ENCODE measurements around the gene CPNE4. TPM values are rescaled to one million over a fixed set of nuclear protein-coding genes. Genes with fewer than 3 reads are reported as not detected.

Gene CPNE4
- total and polyA plus RNA-seq, 9 of the 15 experiments (the other 6 are each of a cell fraction or from before 2014, with no cell fraction given), result not detected

DNA sequence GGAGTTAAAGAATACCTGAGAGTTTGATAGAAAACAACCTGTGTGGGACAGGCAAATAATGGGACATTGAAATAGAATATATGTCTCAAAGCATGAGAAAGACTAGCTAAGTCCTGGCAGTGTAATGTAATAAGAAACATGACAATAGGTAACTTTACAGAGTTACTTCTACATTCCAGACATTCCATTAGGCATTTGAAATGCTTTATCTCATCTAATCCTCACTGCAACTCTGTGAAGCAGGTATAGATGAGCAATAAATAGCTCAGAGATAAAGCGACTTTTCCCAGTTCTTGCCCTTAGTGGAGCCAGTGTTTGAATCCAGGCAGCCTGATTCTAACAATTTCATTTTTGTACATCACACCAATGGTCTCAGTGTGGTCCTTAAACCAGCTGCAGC lies 76.8 kb downstream of the CPNE4 start:
- Histone ChIP-seq H3K4me1 (replicated peaks in 1 of 2; ENCODE audit: control insufficient read depth in 2 of 2, insufficient read depth in 2 of 2, low read length in 2 of 2) (no peaks in the 10 kb centered on the region), H3K27me3 (ENCODE audit: control insufficient read depth in 2 of 2, insufficient read depth in 2 of 2, low read length in 2 of 2) (no peaks in the 10 kb centered on the region), H3K4me2 (ENCODE audit: insufficient read depth, low read length) (no peak overlapping the region), H4K20me1 (replicated peaks; ENCODE audit: control insufficient read depth, insufficient read depth, low read length) (no peaks in the 10 kb centered on the region), H3K79me2 (ENCODE audit: control insufficient read depth, insufficient read depth, low read length) (no peaks in the 10 kb centered on the region), H3K9ac (ENCODE audit: insufficient read depth in 1 of 2, low read depth in 2 of 2, low read length in 2 of 2) (no peak overlapping the region), H3K4me3 (no peak overlapping the region), H3K9me3 (replicated peaks; ENCODE audit: control insufficient read depth, insufficient read depth, low read depth, low read length) (no peaks in the 10 kb centered on the region), H3K9me1 (ENCODE audit: control insufficient read depth, insufficient read depth, low read length) (no peaks in the 10 kb centered on the region), H2AFZ (ENCODE audit: low read depth, low read length) (no peak overlapping the region), H3K36me3 (ENCODE audit: control insufficient read depth, insufficient read depth, low read length) (no peaks in the 10 kb centered on the region), H3K27ac (ENCODE audit: extremely low read depth, low read depth, low read length) (no peak overlapping the region)
- DNase-seq (ENCODE audit: extremely low read depth in 1 of 4, low spot score in 3 of 4) (no peak), FAIRE-seq (no peak), ATAC-seq (no peak)
- TF ChIP-seq GATA2 (CRISPR knock-in tag; IDR thresholded peaks at IDR 0.05) (no peak), TOE1 (IDR thresholded peaks at IDR 0.05; ENCODE audit: borderline replicate concordance) (no peak), TOE1 (CRISPR knock-in tag; IDR thresholded peaks at IDR 0.05; ENCODE audit: borderline replicate concordance, low read depth) (no peak), PHF20 (IDR thresholded peaks at IDR 0.05; ENCODE audit: partially characterized antibody) (no peak), KDM1A (IDR thresholded peaks at IDR 0.05) (no peak)
- CTCF ChIA-PET (ENCODE audit: low intra/inter-chr PET ratio), result no interaction called here
- 0% methylated on average over 1 of the region's 1 CpG for WGBS (ENCODE audit: insufficient coverage, low coverage, missing lambda C conversion rate)
- POLR2A ChIA-PET, result interaction anchor here (0.8 kb wide), 1 partner anchor 15 kb away, joined by 7 read pairs; no protein-coding TSS in a partner anchor
- BruUV-seq (replicated peaks), result no TSS peak
- intact Hi-C loops (cut with micrococcal nuclease), result no loop called here
- in situ Hi-C loops (cut with MboI), result no loop called here

DNA sequence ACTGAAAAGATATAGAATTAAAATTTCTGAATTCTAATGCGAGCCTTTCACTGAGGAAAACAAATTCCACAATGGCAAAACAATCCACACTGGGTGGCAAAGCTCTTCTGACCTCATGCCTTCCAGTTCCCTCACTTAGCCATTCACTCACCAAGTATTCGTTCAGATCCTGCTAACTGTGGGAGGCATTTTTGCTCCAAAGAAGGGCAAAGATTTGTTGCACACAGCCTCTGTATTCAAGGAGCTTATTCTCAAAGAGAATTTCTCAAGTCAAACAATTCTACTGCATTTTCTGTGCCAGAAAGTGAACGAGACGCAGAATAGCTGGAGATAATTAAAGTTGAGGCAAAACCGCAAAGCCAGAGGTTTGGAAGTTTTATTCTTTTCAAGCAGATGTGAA lies 77.3 kb downstream of the CPNE4 start:
- FAIRE-seq, result no peak
- no peak for TF ChIP-seq ZNF41 (CRISPR knock-in tag; conservative IDR thresholded peaks at IDR 0.05)
- TF ChIP-seq FOXA3 (CRISPR knock-in tag; conservative IDR thresholded peaks at IDR 0.05 in 1 of 2, IDR thresholded peaks at IDR 0.05 in 1 of 2), result no peak
- TF ChIP-seq DLX4 (CRISPR knock-in tag; IDR thresholded peaks at IDR 0.05), result no peak
- TF ChIP-seq GATA2 (CRISPR knock-in tag; IDR thresholded peaks at IDR 0.05), result no peak
- TF ChIP-seq FOXO4 (CRISPR knock-in tag; IDR thresholded peaks at IDR 0.05), result no peak
- TF ChIP-seq SMAD1 (IDR thresholded peaks at IDR 0.05; ENCODE audit: low read depth, low read length, partially characterized antibody), result no peak
- no peak for TF ChIP-seq TSC22D4 (tag; IDR thresholded peaks at IDR 0.05)
- TF ChIP-seq, protein P1, sequence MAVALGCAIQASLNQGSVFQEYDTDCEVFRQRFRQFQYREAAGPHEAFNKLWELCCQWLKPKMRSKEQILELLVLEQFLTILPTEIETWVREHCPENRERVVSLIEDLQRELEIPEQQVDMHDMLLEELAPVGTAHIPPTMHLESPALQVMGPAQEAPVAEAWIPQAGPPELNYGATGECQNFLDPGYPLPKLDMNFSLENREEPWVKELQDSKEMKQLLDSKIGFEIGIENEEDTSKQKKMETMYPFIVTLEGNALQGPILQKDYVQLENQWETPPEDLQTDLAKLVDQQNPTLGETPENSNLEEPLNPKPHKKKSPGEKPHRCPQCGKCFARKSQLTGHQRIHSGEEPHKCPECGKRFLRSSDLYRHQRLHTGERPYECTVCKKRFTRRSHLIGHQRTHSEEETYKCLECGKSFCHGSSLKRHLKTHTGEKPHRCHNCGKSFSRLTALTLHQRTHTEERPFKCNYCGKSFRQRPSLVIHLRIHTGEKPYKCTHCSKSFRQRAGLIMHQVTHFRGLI (CRISPR knock-in tag; IDR thresholded peaks at IDR 0.05), result no peak
- TF ChIP-seq CBFB (CRISPR knock-in tag; IDR thresholded peaks at IDR 0.05), result no peak
- TF ChIP-seq HNRNPK (IDR thresholded peaks at IDR 0.05; ENCODE audit: low read depth, low read length, poor library complexity, severe bottlenecking), result no peak
- no TSS peak for BruUV-seq (replicated peaks)
- 0% methylated on average over 3 of the region's 5 CpGs for WGBS (ENCODE audit: insufficient coverage, low coverage, missing lambda C conversion rate)
- H3K9me1 ChIP-seq (ENCODE audit: control insufficient read depth, insufficient read depth, low read length), result no peaks in the 10 kb centered on the region
- H3K36me3 ChIP-seq (ENCODE audit: control insufficient read depth, insufficient read depth, low read length), result no peaks in the 10 kb centered on the region
- no peaks in the 10 kb centered on the region for H3K79me2 ChIP-seq (ENCODE audit: control insufficient read depth, insufficient read depth, low read length)
- H3K9ac ChIP-seq (ENCODE audit: insufficient read depth in 1 of 2, low read depth in 2 of 2, low read length in 2 of 2), result no peak overlapping the region
- H3K4me1 ChIP-seq (replicated peaks in 1 of 2; ENCODE audit: control insufficient read depth in 2 of 2, insufficient read depth in 2 of 2, low read length in 2 of 2), result no peaks in the 10 kb centered on the region
- DNase-seq (ENCODE audit: extremely low read depth in 1 of 4, low spot score in 3 of 4), result no peak
- no peak overlapping the region for H3K27ac ChIP-seq (ENCODE audit: extremely low read depth, low read depth, low read length)
- intact Hi-C loops (cut with micrococcal nuclease), result no loop called here
- H4K20me1 ChIP-seq (replicated peaks; ENCODE audit: control insufficient read depth, insufficient read depth, low read length), result no peaks in the 10 kb centered on the region
- no peaks in the 10 kb centered on the region for H3K27me3 ChIP-seq (ENCODE audit: control insufficient read depth in 2 of 2, insufficient read depth in 2 of 2, low read length in 2 of 2)
- no peak overlapping the region for H2AFZ ChIP-seq (ENCODE audit: low read depth, low read length)
- in situ Hi-C loops (cut with MboI), result no loop called here
- no peaks in the 10 kb centered on the region for H3K9me3 ChIP-seq (replicated peaks; ENCODE audit: control insufficient read depth, insufficient read depth, low read depth, low read length)
- H3K4me3 ChIP-seq, result no peak overlapping the region
- POLR2A ChIA-PET, result interaction anchor here (0.8 kb wide), 1 partner anchor 15 kb away, joined by 7 read pairs; no protein-coding TSS in a partner anchor
- no peak overlapping the region for H3K4me2 ChIP-seq (ENCODE audit: insufficient read depth, low read length)
- ATAC-seq, result no peak
- CTCF ChIA-PET (ENCODE audit: low intra/inter-chr PET ratio), result no interaction called here

Data from K562 (cell line).